ENCODE results near the gene SYT11. TPM values are rescaled to one million over a fixed set of nuclear protein-coding genes. Genes with fewer than 3 reads are reported as not detected.

Gene SYT11
- total RNA-seq, 4 donors from 2014 or later = 4.2 to 11.2 (median 6.2) TPM

GRCh38 chr1:155861896-155862295 lies 2.5 kb downstream of the SYT11 start:
- DNase-seq (ENCODE audit: low spot score) = no peak
- ATAC-seq (ENCODE audit: low FRiP score) = no peak
- TF ChIP-seq CTCF (IDR thresholded peaks at IDR 0.05) = no peak

- no peak for ATAC-seq (ENCODE audit: low FRiP score)
- TF ChIP-seq CTCF (IDR thresholded peaks at IDR 0.05) = no peak
- DNase-seq (ENCODE audit: low spot score) = no peak
Observed at GRCh38 chr1:155864393-155864792, 5.0 kb downstream of the SYT11 start.

GRCh38 chr1:155867766-155868165 lies 8.4 kb downstream of the SYT11 start:
- ATAC-seq (ENCODE audit: low FRiP score) = no peak
- TF ChIP-seq CTCF (IDR thresholded peaks at IDR 0.05) = no peak
- no peak for DNase-seq (ENCODE audit: low spot score)

GRCh38 chr1:155871390-155871789 lies 12.0 kb downstream of the SYT11 start:
- DNase-seq (ENCODE audit: low spot score) (no peak), ATAC-seq (ENCODE audit: low FRiP score) (no peak)
- TF ChIP-seq CTCF (IDR thresholded peaks at IDR 0.05) = no peak

- TF ChIP-seq CTCF (IDR thresholded peaks at IDR 0.05) = no peak
- ATAC-seq (ENCODE audit: low FRiP score) (no peak), DNase-seq (ENCODE audit: low spot score) (no peak)
Observed at GRCh38 chr1:155872527-155872926, 13.2 kb downstream of the SYT11 start.

- DNase-seq (ENCODE audit: low spot score) (no peak), ATAC-seq (ENCODE audit: low FRiP score) (peak; percentile 86)
- TF ChIP-seq CTCF (IDR thresholded peaks at IDR 0.05) = no peak
Observed at GRCh38 chr1:155873860-155874259, 14.5 kb downstream of the SYT11 start.

GRCh38 chr1:155877945-155878344 lies 18.6 kb downstream of the SYT11 start:
- ATAC-seq (ENCODE audit: low FRiP score) (no peak), DNase-seq (ENCODE audit: low spot score) (no peak)
- TF ChIP-seq CTCF (IDR thresholded peaks at IDR 0.05) = no peak
